ENCODE data around the gene FARS2.

GRCh38 chr6:5583528-5583927, 322.2 kb downstream of the FARS2 start:
- no peak for TF ChIP-seq CTCF (conservative IDR thresholded peaks at IDR 0.05; ENCODE audit: low read depth, low read length)
- TF ChIP-seq EZH2 (IDR thresholded peaks at IDR 0.05; ENCODE audit: borderline replicate concordance, low read depth, low read length, poor library complexity, severe bottlenecking), result no peak

Data from A673 (cell line).